Measurements from ENCODE around the gene WDR82. TPM values are rescaled to one million over a fixed set of nuclear protein-coding genes. Genes with fewer than 3 reads are reported as not detected.

The WDR82 gene
- total and polyA plus RNA-seq, 2 of the 8 experiments (the other 6 are each of a cell fraction or from before 2014, with no cell fraction given): 33.5 to 82.7 TPM

GRCh38 chr3:52317208-52318000 is 39.0 kb upstream of the WDR82 start (continued):
- TF ChIP-seq ATF3 (IDR thresholded peaks at IDR 0.05; ENCODE audit: insufficient read depth, low read depth, low read length) (no peak), CBX5 (IDR thresholded peaks at IDR 0.05; ENCODE audit: low read depth, low read length) (no peak), JUN (IDR thresholded peaks at IDR 0.05; ENCODE audit: low read depth, low read length) (no peak), SP2 (IDR thresholded peaks at IDR 0.05; ENCODE audit: low read length) (no peak), FOSL1 (IDR thresholded peaks at IDR 0.05; ENCODE audit: insufficient read depth, low read depth, low read length) (no peak), KDM4A (IDR thresholded peaks at IDR 0.05; ENCODE audit: low read depth, low read length, severe bottlenecking) (peak; percentile 36), ASH2L (IDR thresholded peaks at IDR 0.05; ENCODE audit: low read length) (peak; percentile 38), BRCA1 (IDR thresholded peaks at IDR 0.05; ENCODE audit: low read depth, low read length) (no peak), HDAC6 (IDR thresholded peaks at IDR 0.05; ENCODE audit: low read depth, low read length) (no peak), E2F6 (IDR thresholded peaks at IDR 0.05) (no peak; the same call in 1 of the 2 replicates), ATF2 (IDR thresholded peaks at IDR 0.05; ENCODE audit: low read length) (no peak), RXRA (IDR thresholded peaks at IDR 0.05; ENCODE audit: insufficient read depth, low read depth, low read length) (no peak), TAF1 (IDR thresholded peaks at IDR 0.05; ENCODE audit: low read depth, low read length) (0 out of 2 replicates have a peak, but pooled peaks have one; percentile 20)
